Measurements from ENCODE around the gene PROM1. TPM values are rescaled to one million over a fixed set of nuclear protein-coding genes. Genes with fewer than 3 reads are reported as not detected.

PROM1 gene
- total and polyA plus RNA-seq, 2 of the 13 experiments (the other 11 are each of a cell fraction or from before 2014, with no cell fraction given) = 3.9 to 16.4 TPM

DNA sequence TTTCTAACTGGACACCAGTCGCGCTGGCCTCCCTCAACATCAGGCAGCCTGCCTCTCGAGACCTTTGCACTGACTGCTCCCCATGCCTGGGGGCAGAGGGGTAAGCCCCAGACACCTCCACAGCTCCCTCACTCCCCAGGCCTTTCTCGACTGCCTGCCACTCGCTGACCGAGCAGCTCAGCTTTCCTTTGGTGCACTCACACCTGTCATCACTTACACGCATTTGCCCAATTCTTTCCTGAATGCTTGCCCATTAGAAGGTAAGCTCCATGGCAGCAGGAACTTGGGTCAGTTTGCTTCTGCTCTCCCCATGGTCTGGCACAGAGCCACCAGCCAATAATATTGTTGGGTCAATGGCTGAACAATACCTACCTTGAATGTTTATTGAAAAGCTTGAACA, 32.2 kb upstream of the PROM1 start:
- Histone ChIP-seq H3K79me2 (ENCODE audit: insufficient read depth, low read length) (no peaks in the 10 kb centered on the region), H3K27ac (ENCODE audit: extremely low read length, insufficient read depth, low read length) (peak overlapping the region; percentile 31), H3K9ac (ENCODE audit: insufficient read depth, low read depth, low read length) (peak overlapping the region; percentile 40), H3K4me2 (ENCODE audit: low read depth, low read length) (peak overlapping the region; percentile 74), H4K20me1 (ENCODE audit: insufficient read depth, low read length) (no peaks in the 10 kb centered on the region), H3K4me3 (replicated peaks in 1 of 3; ENCODE audit: insufficient read depth in 1 of 3, low read depth in 2 of 3, low read length in 3 of 3) (peak overlapping the region in 2 of 3 experiments; percentile 12 to 58; a peak in 2 of 6 replicates), H2AFZ (ENCODE audit: low read length) (no peak overlapping the region), H3K27me3 (ENCODE audit: control insufficient read depth in 1 of 2, insufficient read depth in 2 of 2, low read length in 2 of 2) (no peaks in the 10 kb centered on the region; a peak in 1 of 5 replicates), H3K9me3 (ENCODE audit: low read length) (no peaks in the 10 kb centered on the region), H3K4me1 (ENCODE audit: insufficient read depth, low read length) (peaks cover 72% of the 10 kb centered on the region), H3K36me3 (replicated peaks in 1 of 2; ENCODE audit: control insufficient read depth in 1 of 2, insufficient read depth in 2 of 2, low read length in 2 of 2) (no peaks in the 10 kb centered on the region)
- intact Hi-C loops (cut with micrococcal nuclease; ENCODE audit: unreplicated experiment) = loop anchor here (10.0 kb wide), 1 partner anchor 49 kb away; no protein-coding TSS in a partner anchor
- ChIA-PET POLR2A (interaction anchor here (1.3 to 1.9 kb wide), 6 partner anchors 13 to 86 kb away, joined by 3 to 9 read pairs (median 4); no protein-coding TSS in a partner anchor), CTCF (ENCODE audit: low intra/inter-chr PET ratio, low total read pairs) (no interaction called here)
- ATAC-seq (peak; percentile 37), DNase-seq (ENCODE audit: low spot score) (no peak), FAIRE-seq (no peak)
- no TSS peak for BruUV-seq (replicated peaks)
- in situ Hi-C loops (cut with HindIII; ENCODE audit: extremely low pct_ligation_motif_present, low pct_unique_long_range_greater_than_20kb) = no loop called here
- WGBS (ENCODE audit: low lambda C conversion rate) = 34% methylated on average over 7 of the region's 7 CpGs
- TF ChIP-seq MAFF (IDR thresholded peaks at IDR 0.05; ENCODE audit: low read depth, low read length) = 0 out of 2 replicates have a peak, but pooled peaks have one; percentile 3
- TF ChIP-seq, protein P1, sequence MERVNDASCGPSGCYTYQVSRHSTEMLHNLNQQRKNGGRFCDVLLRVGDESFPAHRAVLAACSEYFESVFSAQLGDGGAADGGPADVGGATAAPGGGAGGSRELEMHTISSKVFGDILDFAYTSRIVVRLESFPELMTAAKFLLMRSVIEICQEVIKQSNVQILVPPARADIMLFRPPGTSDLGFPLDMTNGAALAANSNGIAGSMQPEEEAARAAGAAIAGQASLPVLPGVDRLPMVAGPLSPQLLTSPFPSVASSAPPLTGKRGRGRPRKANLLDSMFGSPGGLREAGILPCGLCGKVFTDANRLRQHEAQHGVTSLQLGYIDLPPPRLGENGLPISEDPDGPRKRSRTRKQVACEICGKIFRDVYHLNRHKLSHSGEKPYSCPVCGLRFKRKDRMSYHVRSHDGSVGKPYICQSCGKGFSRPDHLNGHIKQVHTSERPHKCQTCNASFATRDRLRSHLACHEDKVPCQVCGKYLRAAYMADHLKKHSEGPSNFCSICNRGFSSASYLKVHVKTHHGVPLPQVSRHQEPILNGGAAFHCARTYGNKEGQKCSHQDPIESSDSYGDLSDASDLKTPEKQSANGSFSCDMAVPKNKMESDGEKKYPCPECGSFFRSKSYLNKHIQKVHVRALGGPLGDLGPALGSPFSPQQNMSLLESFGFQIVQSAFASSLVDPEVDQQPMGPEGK (CRISPR knock-in tag; IDR thresholded peaks at IDR 0.05) = 0 out of 2 replicates have a peak, but pooled peaks have one; percentile 37
- no peak for TF ChIP-seq SETDB1 (CRISPR knock-in tag; IDR thresholded peaks at IDR 0.05; ENCODE audit: borderline replicate concordance)
- no peak for TF ChIP-seq ZNF670 (CRISPR knock-in tag; IDR thresholded peaks at IDR 0.05; ENCODE audit: borderline replicate concordance)
- no peak for TF ChIP-seq MAFG (CRISPR knock-in tag; IDR thresholded peaks at IDR 0.05)
- TF ChIP-seq TP53 (CRISPR knock-in tag; conservative IDR thresholded peaks at IDR 0.05) = no peak
- TF ChIP-seq HNF4G (IDR thresholded peaks at IDR 0.05; ENCODE audit: borderline replicate concordance, low read depth, low read length) = 0 out of 2 replicates have a peak, but pooled peaks have one; percentile 8
- no peak for TF ChIP-seq HNF4G (CRISPR knock-in tag; IDR thresholded peaks at IDR 0.05; ENCODE audit: borderline replicate concordance, low read depth)
- TF ChIP-seq, protein P2, sequence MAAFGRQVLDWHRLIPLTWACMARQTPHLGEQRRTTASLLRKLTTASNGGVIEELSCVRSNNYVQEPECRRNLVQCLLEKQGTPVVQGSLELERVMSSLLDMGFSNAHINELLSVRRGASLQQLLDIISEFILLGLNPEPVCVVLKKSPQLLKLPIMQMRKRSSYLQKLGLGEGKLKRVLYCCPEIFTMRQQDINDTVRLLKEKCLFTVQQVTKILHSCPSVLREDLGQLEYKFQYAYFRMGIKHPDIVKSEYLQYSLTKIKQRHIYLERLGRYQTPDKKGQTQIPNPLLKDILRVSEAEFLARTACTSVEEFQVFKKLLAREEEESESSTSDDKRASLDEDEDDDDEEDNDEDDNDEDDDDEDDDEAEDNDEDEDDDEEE (CRISPR knock-in tag; IDR thresholded peaks at IDR 0.05) = 0 out of 2 replicates have a peak, but pooled peaks have one; percentile 32
- TF ChIP-seq ZMYM3 (CRISPR knock-in tag; IDR thresholded peaks at IDR 0.05) = no peak
- no peak for TF ChIP-seq LCORL (IDR thresholded peaks at IDR 0.05)
- TF ChIP-seq LCORL (CRISPR knock-in tag; IDR thresholded peaks at IDR 0.05) = no peak
- no peak for TF ChIP-seq ZNF205 (CRISPR knock-in tag; IDR thresholded peaks at IDR 0.05)
- TF ChIP-seq, protein P3, sequence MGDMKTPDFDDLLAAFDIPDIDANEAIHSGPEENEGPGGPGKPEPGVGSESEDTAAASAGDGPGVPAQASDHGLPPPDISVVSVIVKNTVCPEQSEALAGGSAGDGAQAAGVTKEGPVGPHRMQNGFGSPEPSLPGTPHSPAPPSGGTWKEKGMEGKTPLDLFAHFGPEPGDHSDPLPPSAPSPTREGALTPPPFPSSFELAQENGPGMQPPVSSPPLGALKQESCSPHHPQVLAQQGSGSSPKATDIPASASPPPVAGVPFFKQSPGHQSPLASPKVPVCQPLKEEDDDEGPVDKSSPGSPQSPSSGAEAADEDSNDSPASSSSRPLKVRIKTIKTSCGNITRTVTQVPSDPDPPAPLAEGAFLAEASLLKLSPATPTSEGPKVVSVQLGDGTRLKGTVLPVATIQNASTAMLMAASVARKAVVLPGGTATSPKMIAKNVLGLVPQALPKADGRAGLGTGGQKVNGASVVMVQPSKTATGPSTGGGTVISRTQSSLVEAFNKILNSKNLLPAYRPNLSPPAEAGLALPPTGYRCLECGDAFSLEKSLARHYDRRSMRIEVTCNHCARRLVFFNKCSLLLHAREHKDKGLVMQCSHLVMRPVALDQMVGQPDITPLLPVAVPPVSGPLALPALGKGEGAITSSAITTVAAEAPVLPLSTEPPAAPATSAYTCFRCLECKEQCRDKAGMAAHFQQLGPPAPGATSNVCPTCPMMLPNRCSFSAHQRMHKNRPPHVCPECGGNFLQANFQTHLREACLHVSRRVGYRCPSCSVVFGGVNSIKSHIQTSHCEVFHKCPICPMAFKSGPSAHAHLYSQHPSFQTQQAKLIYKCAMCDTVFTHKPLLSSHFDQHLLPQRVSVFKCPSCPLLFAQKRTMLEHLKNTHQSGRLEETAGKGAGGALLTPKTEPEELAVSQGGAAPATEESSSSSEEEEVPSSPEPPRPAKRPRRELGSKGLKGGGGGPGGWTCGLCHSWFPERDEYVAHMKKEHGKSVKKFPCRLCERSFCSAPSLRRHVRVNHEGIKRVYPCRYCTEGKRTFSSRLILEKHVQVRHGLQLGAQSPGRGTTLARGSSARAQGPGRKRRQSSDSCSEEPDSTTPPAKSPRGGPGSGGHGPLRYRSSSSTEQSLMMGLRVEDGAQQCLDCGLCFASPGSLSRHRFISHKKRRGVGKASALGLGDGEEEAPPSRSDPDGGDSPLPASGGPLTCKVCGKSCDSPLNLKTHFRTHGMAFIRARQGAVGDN (CRISPR knock-in tag; IDR thresholded peaks at IDR 0.05) = peak; percentile 68
- TF ChIP-seq ZNF766 (CRISPR knock-in tag; IDR thresholded peaks at IDR 0.05; ENCODE audit: borderline replicate concordance) = no peak
- peak; percentile 1; the same call in 1 of the 2 replicates for TF ChIP-seq PHF21A (CRISPR knock-in tag; IDR thresholded peaks at IDR 0.05)
- TF ChIP-seq, protein P4, sequence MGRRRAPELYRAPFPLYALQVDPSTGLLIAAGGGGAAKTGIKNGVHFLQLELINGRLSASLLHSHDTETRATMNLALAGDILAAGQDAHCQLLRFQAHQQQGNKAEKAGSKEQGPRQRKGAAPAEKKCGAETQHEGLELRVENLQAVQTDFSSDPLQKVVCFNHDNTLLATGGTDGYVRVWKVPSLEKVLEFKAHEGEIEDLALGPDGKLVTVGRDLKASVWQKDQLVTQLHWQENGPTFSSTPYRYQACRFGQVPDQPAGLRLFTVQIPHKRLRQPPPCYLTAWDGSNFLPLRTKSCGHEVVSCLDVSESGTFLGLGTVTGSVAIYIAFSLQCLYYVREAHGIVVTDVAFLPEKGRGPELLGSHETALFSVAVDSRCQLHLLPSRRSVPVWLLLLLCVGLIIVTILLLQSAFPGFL (CRISPR knock-in tag; IDR thresholded peaks at IDR 0.05) = no peak
- peak; percentile 55 for TF ChIP-seq HNF4A (CRISPR knock-in tag; IDR thresholded peaks at IDR 0.05)

All from HepG2 (cell line).